ENCODE results near the gene TBC1D16. TPM values are rescaled to one million over a fixed set of nuclear protein-coding genes. Genes with fewer than 3 reads are reported as not detected.

Gene TBC1D16
- total and polyA plus RNA-seq, 2 donors (not counting 1 experiment from before 2014, with no cell fraction given): 8.3 to 30.4 TPM

GRCh38 chr17:80005360-80006338 is 30.0 kb downstream of the TBC1D16 start:
- Histone ChIP-seq H3K9me3 (ENCODE audit: control insufficient read depth, insufficient read depth, low read depth, low read length) (no peaks in the 10 kb centered on the region), H3K4me2 (ENCODE audit: extremely low read depth, insufficient read depth, low read length) (peak overlapping the region; percentile 27), H3K9ac (ENCODE audit: insufficient read depth, low read length) (no peak overlapping the region), H3K36me3 (ENCODE audit: control insufficient read depth, insufficient read depth, low read length) (peaks cover 3% of the 10 kb centered on the region), H2AFZ (ENCODE audit: low read length) (no peak overlapping the region), H3K27ac (ENCODE audit: insufficient read depth, low read length) (no peak overlapping the region), H3K4me1 (ENCODE audit: control insufficient read depth, extremely low read depth, insufficient read depth, low read length) (no peaks in the 10 kb centered on the region), H3K4me3 (replicated peaks in 1 of 4; ENCODE audit: control extremely low read depth in 1 of 4, insufficient read depth in 1 of 4, low read depth in 3 of 4, low read length in 4 of 4) (no peak overlapping the region), H4K20me1 (ENCODE audit: control insufficient read depth, extremely low read depth, insufficient read depth, low read length) (no peaks in the 10 kb centered on the region), H3K27me3 (ENCODE audit: control insufficient read depth, insufficient read depth, low read length) (no peaks in the 10 kb centered on the region), H3K79me2 (ENCODE audit: control insufficient read depth, insufficient read depth, low read length) (no peaks in the 10 kb centered on the region)
- DNase-seq (ENCODE audit: low read depth in 2 of 2): peak in 1 of 2 donors; percentile 38
- TF ChIP-seq CTCF (conservative IDR thresholded peaks at IDR 0.05 in 1 of 2, IDR thresholded peaks at IDR 0.05 in 1 of 2; ENCODE audit: low read depth in 1 of 2, low read length in 2 of 2) (peak; percentile 84 to 95), EZH2 (IDR thresholded peaks at IDR 0.05; ENCODE audit: low read length, missing control alignments) (no peak)

GRCh38 chr17:80003969-80004368 is 31.7 kb downstream of the TBC1D16 start:
- no peaks in the 10 kb centered on the region for H4K20me1 ChIP-seq (ENCODE audit: control insufficient read depth, extremely low read depth, insufficient read depth, low read length)

More at GRCh38 chr17:80003969-80004368, 31.7 kb downstream of the TBC1D16 start:
- no peaks in the 10 kb centered on the region for H3K27me3 ChIP-seq (ENCODE audit: control insufficient read depth, insufficient read depth, low read length)
- no peak overlapping the region for H3K4me2 ChIP-seq (ENCODE audit: extremely low read depth, insufficient read depth, low read length)
- TF ChIP-seq EZH2 (IDR thresholded peaks at IDR 0.05; ENCODE audit: low read length, missing control alignments) (no peak), CTCF (conservative IDR thresholded peaks at IDR 0.05 in 1 of 2, IDR thresholded peaks at IDR 0.05 in 1 of 2; ENCODE audit: low read depth in 1 of 2, low read length in 2 of 2) (no peak)
- no peak for DNase-seq (ENCODE audit: low read depth in 2 of 2)
- H3K27ac ChIP-seq (ENCODE audit: insufficient read depth, low read length): no peak overlapping the region
- H3K4me1 ChIP-seq (ENCODE audit: control insufficient read depth, extremely low read depth, insufficient read depth, low read length): no peaks in the 10 kb centered on the region
- no peak overlapping the region for H3K4me3 ChIP-seq (replicated peaks in 1 of 4; ENCODE audit: control extremely low read depth in 1 of 4, insufficient read depth in 1 of 4, low read depth in 3 of 4, low read length in 4 of 4)
- no peak overlapping the region for H2AFZ ChIP-seq (ENCODE audit: low read length)
- H3K9ac ChIP-seq (ENCODE audit: insufficient read depth, low read length): no peak overlapping the region
- no peaks in the 10 kb centered on the region for H3K79me2 ChIP-seq (ENCODE audit: control insufficient read depth, insufficient read depth, low read length)
- no peaks in the 10 kb centered on the region for H3K36me3 ChIP-seq (ENCODE audit: control insufficient read depth, insufficient read depth, low read length)
- H3K9me3 ChIP-seq (ENCODE audit: control insufficient read depth, insufficient read depth, low read depth, low read length): no peaks in the 10 kb centered on the region
